Measurements from ENCODE around the gene PDCD2L.

Gene PDCD2L

DNA sequence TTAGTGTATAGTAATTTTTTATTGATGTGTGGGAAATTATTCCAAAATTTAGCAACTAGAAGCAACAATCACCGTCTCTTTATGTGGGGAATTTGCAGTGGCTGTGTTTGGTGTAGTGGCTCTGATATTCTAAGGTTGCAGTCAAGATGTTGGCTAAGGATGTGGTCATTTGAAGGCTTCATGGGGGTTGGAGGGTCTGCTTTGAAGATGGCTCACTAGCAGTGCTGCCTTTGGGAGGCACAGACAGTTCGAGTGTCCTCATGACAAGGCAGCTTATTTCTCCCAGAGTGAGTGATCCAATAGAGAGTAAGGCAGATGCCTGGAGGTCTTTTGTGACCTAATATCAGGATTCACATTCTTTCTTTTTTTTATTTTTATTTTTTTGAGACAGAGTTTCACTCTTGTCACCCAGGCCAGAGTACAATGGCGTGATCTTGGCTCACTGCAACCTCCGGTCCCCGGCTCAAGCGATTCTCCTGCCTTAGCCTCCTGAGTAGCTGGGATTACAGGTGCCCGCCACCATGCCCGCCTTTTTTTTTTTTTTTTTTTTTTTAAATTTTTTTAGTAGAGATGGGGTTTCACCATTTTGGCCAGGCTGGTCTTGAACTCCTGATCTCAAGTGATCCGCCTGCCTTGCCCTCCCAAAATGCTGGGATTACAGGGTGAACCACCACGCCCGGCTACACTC, 30.5 kb upstream of the PDCD2L start:
- TF ChIP-seq CTCF (conservative IDR thresholded peaks at IDR 0.05; ENCODE audit: control insufficient read depth, insufficient read depth, low read depth, low read length): no peak
- DNase-seq (ENCODE audit: low read depth): no peak
- H3K4me3 ChIP-seq (ENCODE audit: control insufficient read depth, low read depth, low read length): no peak overlapping the region

- H3K4me3 ChIP-seq (ENCODE audit: control insufficient read depth, low read depth, low read length): no peak overlapping the region
- peak; percentile 30 for DNase-seq (ENCODE audit: low read depth)
- TF ChIP-seq CTCF (conservative IDR thresholded peaks at IDR 0.05; ENCODE audit: control insufficient read depth, insufficient read depth, low read depth, low read length): no peak
These were observed 28.6 kb upstream of the PDCD2L start for GRCh38 chr19:34375598-34375997.

- DNase-seq (ENCODE audit: low read depth): no peak
- no peak for TF ChIP-seq CTCF (conservative IDR thresholded peaks at IDR 0.05; ENCODE audit: control insufficient read depth, insufficient read depth, low read depth, low read length)
- H3K4me3 ChIP-seq (ENCODE audit: control insufficient read depth, low read depth, low read length): no peak overlapping the region
These were observed 23.5 kb upstream of the PDCD2L start for GRCh38 chr19:34380639-34381241.

GRCh38 chr19:34381399-34382251, 22.6 kb upstream of the PDCD2L start:
- no peak overlapping the region for H3K4me3 ChIP-seq (ENCODE audit: control insufficient read depth, low read depth, low read length)
- no peak for TF ChIP-seq CTCF (conservative IDR thresholded peaks at IDR 0.05; ENCODE audit: control insufficient read depth, insufficient read depth, low read depth, low read length)
- no peak for DNase-seq (ENCODE audit: low read depth)

- no peak for TF ChIP-seq CTCF (conservative IDR thresholded peaks at IDR 0.05; ENCODE audit: control insufficient read depth, insufficient read depth, low read depth, low read length)
- no peak for DNase-seq (ENCODE audit: low read depth)
- no peak overlapping the region for H3K4me3 ChIP-seq (ENCODE audit: control insufficient read depth, low read depth, low read length)
These were observed 21.7 kb upstream of the PDCD2L start for GRCh38 chr19:34382471-34382870.

DNA sequence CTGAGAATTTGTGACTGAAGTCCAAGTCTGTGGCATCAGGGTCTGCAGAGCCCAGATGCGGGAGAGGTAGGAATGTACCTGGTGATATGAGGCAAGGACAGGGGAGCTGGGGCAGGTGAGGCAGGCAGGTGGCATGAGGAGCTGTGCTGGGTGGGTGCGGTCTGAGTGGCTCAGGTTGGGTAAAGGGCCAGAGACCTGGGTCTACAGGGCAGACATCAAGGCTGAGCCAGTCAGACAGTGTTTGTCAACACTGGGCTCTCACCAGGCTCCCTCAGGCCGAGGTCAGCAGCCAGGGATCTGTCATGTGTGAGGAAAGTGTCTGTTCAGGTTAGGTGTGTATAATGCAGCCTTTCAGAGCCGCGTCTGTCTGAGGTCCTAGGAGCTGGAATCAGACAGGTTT, 20.6 kb upstream of the PDCD2L start:
- TF ChIP-seq CTCF (conservative IDR thresholded peaks at IDR 0.05; ENCODE audit: control insufficient read depth, insufficient read depth, low read depth, low read length): no peak
- no peak for DNase-seq (ENCODE audit: low read depth)
- no peak overlapping the region for H3K4me3 ChIP-seq (ENCODE audit: control insufficient read depth, low read depth, low read length)
